Prostate gland (tissue), 2 donors: Measurements from ENCODE around the gene MN1.

Experiments
- POLR2A ChIP-seq: fragments of 450-650 bp; IDR thresholded peaks from one replicate; pipeline ENCODE4 v1.6.1; 2016; ENCODE audit warnings: antibody characterized with exemption, mild to moderate bottlenecking
- POLR2AphosphoS5 ChIP-seq: sonication (generic); formaldehyde crosslinking; IDR thresholded peaks from one replicate; pipeline ENCODE4 v1.6.1; 2017; ENCODE audit warnings: antibody characterized with exemption
- TF ChIP-seq, protein P1 (sequence below), 4 experiments: fragments of 200-600 bp in 2 of 4; fragments of 450-650 bp in 2 of 4; sonication (generic) in 2 of 4; IDR thresholded peaks; 1 replicate in 3 of 4; 2 replicates in 1 of 4; pipeline ENCODE4 v1.5.1; 2016 to 2019; ENCODE audit warnings: antibody characterized with exemption in 4 of 4, mild to moderate bottlenecking in 2 of 4, moderate library complexity in 2 of 4

DNA sequence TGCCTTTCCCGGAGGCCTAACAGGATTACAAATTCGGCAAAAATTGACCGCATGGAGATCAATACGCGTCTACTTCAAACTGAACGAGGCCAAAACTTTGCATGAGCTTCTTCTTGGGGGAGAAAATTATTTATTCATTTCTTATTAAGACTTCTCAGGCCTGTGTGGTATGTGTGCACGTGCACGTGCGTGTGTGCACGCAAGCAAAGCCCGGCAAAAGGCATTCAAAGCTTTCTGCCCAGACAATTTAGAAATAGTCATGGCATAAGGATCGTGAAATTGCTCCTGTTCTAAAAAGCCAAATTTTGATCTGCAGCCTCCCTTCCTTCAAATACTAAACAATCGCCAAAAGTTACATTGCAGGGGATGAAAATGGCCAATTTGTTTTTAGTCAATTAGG lies 14.6 kb downstream of the MN1 start:
- no peak for TF ChIP-seq POLR2A
- TF ChIP-seq, protein P1, sequence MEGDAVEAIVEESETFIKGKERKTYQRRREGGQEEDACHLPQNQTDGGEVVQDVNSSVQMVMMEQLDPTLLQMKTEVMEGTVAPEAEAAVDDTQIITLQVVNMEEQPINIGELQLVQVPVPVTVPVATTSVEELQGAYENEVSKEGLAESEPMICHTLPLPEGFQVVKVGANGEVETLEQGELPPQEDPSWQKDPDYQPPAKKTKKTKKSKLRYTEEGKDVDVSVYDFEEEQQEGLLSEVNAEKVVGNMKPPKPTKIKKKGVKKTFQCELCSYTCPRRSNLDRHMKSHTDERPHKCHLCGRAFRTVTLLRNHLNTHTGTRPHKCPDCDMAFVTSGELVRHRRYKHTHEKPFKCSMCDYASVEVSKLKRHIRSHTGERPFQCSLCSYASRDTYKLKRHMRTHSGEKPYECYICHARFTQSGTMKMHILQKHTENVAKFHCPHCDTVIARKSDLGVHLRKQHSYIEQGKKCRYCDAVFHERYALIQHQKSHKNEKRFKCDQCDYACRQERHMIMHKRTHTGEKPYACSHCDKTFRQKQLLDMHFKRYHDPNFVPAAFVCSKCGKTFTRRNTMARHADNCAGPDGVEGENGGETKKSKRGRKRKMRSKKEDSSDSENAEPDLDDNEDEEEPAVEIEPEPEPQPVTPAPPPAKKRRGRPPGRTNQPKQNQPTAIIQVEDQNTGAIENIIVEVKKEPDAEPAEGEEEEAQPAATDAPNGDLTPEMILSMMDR (IDR thresholded peaks at IDR 0.05): no peak
- TF ChIP-seq POLR2AphosphoS5: no peak
